Measurements from ENCODE around the gene TMEFF2.

The TMEFF2 gene

DNA sequence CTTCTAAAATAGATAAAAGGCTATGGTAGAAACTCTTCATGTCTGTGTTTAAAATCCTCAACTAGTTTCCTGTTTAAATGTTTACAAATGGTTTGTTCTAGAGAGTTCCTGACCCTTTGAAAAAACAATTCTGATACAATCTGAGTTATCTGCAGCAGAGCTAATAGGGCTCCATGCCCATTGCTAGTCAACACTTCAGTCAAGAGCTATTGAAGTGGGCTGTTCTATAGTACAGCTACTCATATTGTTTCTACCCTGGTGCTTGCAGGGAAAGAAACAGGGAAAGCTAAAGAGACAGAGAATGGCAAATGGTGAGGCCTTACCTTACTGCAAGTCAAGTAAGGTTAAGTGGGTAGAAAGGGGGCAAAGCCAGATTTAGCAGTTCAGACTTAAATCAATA, 235.5 kb downstream of the TMEFF2 start:
- Histone ChIP-seq H3K79me2 (ENCODE audit: insufficient read depth, low read length) (no peaks in the 10 kb centered on the region), H2AFZ (ENCODE audit: low read depth, low read length, severe bottlenecking) (no peak overlapping the region), H3K9me3 (ENCODE audit: insufficient read depth, low read length) (no peaks in the 10 kb centered on the region), H4K20me1 (ENCODE audit: low read depth, low read length) (no peaks in the 10 kb centered on the region), H3K9me2 (replicated peaks; ENCODE audit: insufficient read depth, low read length) (no peaks in the 10 kb centered on the region), H3K4me2 (ENCODE audit: low read depth, low read length, poor library complexity, severe bottlenecking) (no peak overlapping the region), H3K9ac (ENCODE audit: low read length) (no peak overlapping the region), H3K27ac (ENCODE audit: low read depth, low read length) (no peak overlapping the region), H3F3A (ENCODE audit: insufficient read depth) (no peaks in the 10 kb centered on the region), H3K4me3 (ENCODE audit: insufficient read depth, low read length, poor library complexity, severe bottlenecking) (no peak overlapping the region), H3K27me3 (ENCODE audit: low read length) (no peaks in the 10 kb centered on the region), H3K36me3 (ENCODE audit: low read length) (no peaks in the 10 kb centered on the region)
- no peak for TF ChIP-seq CTCF (IDR thresholded peaks at IDR 0.05; ENCODE audit: insufficient read depth, low read length, poor library complexity, severe bottlenecking)
- TF ChIP-seq EZH2phosphoT487 (conservative IDR thresholded peaks at IDR 0.05; ENCODE audit: low read length) = no peak

DNA sequence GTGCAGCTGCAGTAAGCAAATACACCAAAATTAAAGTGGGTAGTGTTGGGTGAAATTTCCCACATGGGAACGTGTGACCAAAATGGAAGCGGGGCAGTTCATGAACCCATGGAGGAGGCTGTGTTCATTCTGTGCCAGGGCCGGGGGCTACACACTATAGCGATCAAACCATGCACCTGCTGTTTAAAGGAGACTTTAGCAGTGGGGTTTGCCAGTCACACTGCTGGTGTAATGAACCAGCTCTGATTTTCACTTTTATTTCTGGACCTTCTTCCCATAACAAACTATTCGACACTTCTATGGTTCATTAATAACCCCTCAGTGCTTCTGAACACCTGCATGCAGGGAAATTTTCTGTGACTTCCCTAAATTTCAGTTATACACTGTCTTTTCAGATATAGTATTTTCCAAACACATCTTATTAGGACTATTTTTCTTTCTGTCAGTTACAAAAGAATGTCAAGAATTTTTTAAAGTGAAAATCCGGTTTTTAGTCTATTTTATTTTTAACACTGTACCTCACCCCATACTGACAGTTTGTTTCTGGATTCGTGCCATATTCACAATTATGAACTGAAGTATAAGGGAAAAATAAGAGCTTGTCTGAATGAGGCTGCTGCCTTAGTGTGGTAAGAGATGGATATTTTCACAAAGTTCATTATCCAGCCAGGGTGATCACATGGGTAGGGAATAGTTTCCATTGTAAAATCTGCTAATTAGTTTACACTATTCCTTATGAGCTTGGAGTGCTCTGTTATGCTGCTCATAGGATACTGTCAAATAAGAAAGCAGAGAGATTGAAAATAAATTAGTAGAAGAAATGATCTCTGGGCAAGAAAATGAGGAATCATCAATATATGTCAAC, 236.5 kb downstream of the TMEFF2 start:
- Histone ChIP-seq H3K27ac (ENCODE audit: low read depth, low read length) (no peak overlapping the region), H3K4me3 (ENCODE audit: insufficient read depth, low read length, poor library complexity, severe bottlenecking) (no peak overlapping the region), H3K9me2 (replicated peaks; ENCODE audit: insufficient read depth, low read length) (no peaks in the 10 kb centered on the region), H3F3A (ENCODE audit: insufficient read depth) (no peaks in the 10 kb centered on the region), H3K27me3 (ENCODE audit: low read length) (no peaks in the 10 kb centered on the region), H3K36me3 (ENCODE audit: low read length) (no peaks in the 10 kb centered on the region), H4K20me1 (ENCODE audit: low read depth, low read length) (no peaks in the 10 kb centered on the region), H3K79me2 (ENCODE audit: insufficient read depth, low read length) (no peaks in the 10 kb centered on the region), H2AFZ (ENCODE audit: low read depth, low read length, severe bottlenecking) (no peak overlapping the region), H3K9me3 (ENCODE audit: insufficient read depth, low read length) (no peaks in the 10 kb centered on the region), H3K4me2 (ENCODE audit: low read depth, low read length, poor library complexity, severe bottlenecking) (no peak overlapping the region), H3K9ac (ENCODE audit: low read length) (no peak overlapping the region)
- TF ChIP-seq EZH2phosphoT487 (conservative IDR thresholded peaks at IDR 0.05; ENCODE audit: low read length) = no peak
- no peak for TF ChIP-seq CTCF (IDR thresholded peaks at IDR 0.05; ENCODE audit: insufficient read depth, low read length, poor library complexity, severe bottlenecking)

DNA sequence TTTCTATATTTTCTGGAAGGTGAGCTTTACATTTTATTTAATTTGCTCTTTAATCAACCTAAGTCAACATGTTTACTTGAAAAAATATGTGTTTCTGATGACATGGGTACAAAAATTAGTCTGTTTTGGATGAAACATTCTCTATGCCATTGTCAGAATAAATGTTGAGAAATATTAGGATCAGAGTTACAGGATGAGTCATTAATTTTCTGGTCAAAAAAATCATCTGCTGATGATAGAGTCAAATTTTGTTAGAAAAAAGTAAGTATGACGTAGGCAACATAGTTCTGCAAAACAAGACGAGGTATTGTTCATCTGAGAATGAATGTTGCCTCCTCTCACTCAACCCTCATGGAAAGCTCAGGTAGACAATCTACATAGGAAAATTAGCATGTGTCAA, 240.3 kb downstream of the TMEFF2 start:
- no peak overlapping the region for H3K4me3 ChIP-seq (ENCODE audit: insufficient read depth, low read length, poor library complexity, severe bottlenecking)
- no peak overlapping the region for H2AFZ ChIP-seq (ENCODE audit: low read depth, low read length, severe bottlenecking)
- H3K9me3 ChIP-seq (ENCODE audit: insufficient read depth, low read length) = no peaks in the 10 kb centered on the region
- TF ChIP-seq EZH2phosphoT487 (conservative IDR thresholded peaks at IDR 0.05; ENCODE audit: low read length) = no peak
- no peak for TF ChIP-seq CTCF (IDR thresholded peaks at IDR 0.05; ENCODE audit: insufficient read depth, low read length, poor library complexity, severe bottlenecking)
- no peaks in the 10 kb centered on the region for H4K20me1 ChIP-seq (ENCODE audit: low read depth, low read length)
- H3K9me2 ChIP-seq (replicated peaks; ENCODE audit: insufficient read depth, low read length) = no peaks in the 10 kb centered on the region
- no peaks in the 10 kb centered on the region for H3F3A ChIP-seq (ENCODE audit: insufficient read depth)
- H3K9ac ChIP-seq (ENCODE audit: low read length) = no peak overlapping the region
- H3K27ac ChIP-seq (ENCODE audit: low read depth, low read length) = no peak overlapping the region
- H3K27me3 ChIP-seq (ENCODE audit: low read length) = no peaks in the 10 kb centered on the region
- H3K4me2 ChIP-seq (ENCODE audit: low read depth, low read length, poor library complexity, severe bottlenecking) = no peak overlapping the region
- H3K36me3 ChIP-seq (ENCODE audit: low read length) = no peaks in the 10 kb centered on the region
- H3K79me2 ChIP-seq (ENCODE audit: insufficient read depth, low read length) = no peaks in the 10 kb centered on the region

Measured in SU-DHL-6 (cell line).